Measurements from ENCODE around the gene SCT.

The SCT gene

DNA sequence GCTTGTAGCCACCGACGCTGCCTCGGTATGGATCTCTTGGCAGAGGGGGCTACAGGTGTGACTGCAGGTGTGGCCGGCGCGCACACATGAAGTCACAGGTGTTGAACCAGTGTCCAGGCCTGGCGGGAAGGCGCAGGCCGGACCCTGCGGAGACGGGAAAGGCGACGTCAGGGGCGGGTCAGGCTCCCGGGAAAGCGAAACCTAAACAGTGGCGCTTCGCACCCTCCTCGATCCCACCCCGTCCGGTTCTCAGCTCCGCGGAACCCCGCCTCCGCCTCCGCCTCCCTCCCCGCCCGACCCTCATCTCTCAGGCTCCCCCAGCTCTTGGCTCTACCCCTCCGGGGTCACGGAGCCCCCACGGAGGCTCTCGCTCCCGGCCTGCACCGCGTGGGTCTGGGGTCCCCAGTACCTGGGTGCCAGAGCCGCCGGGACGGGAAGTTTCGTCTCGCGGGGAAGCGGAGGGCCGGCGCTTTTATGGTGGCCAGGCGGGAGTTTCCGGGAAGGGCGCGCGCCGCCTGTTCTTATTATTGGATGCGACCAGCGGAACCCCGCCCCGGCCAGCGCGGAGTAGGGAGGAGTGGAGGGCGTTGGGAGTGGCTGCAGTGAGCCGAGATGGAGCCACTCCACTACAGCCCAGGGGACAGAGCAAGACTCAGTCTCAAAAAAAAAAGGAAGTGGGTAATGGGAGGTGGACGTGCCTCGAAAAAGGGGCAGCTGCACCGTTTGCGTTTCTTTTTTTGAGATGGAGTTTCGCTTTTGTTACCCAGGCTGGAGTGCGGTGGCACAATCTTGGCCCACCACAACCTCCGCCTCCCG is 11.3 kb downstream of the SCT start, which contains the start of gene IRF7:
Gene IRF7, minus strand, starts transcription at position 447 of the 816 bp plus-strand sequence. CDS start 586 bp downstream, outside the sequence.
- Histone ChIP-seq H3K4me3 (ENCODE audit: low read depth, low read length) (peak within 1 kb of the TSS; percentile 80), H3K4me1 (ENCODE audit: control insufficient read depth, insufficient read depth, low read length) (no peaks in the 10 kb centered on the region), H3K27ac (ENCODE audit: extremely low read depth, low read depth, low read length) (peak within 1 kb of the TSS; percentile 38), H3K9me3 (ENCODE audit: control insufficient read depth, insufficient read depth, low read depth, low read length) (no peaks in the 10 kb centered on the region), H3K36me3 (ENCODE audit: control insufficient read depth in 2 of 2, insufficient read depth in 1 of 2, low read length in 2 of 2) (peaks cover 0 to 48% of the 10 kb centered on the region in 2 experiments; a peak in 1 of 3 replicates)
- ChIA-PET CTCF (no interaction called here), POLR2A (interaction anchor here (0.6 to 1.5 kb wide), 6 partner anchors 40 to 132 kb away, joined by 3 to 7 read pairs (median 4); partner anchors contain the start of genes HRAS, PHRF1 and TMEM80)
- TF ChIP-seq ZNF133 (tag by site-specific recombination; IDR thresholded peaks at IDR 0.05) (no peak), TRIM28 (IDR thresholded peaks at IDR 0.05; ENCODE audit: borderline replicate concordance, low read length) (no peak), ZEB2 (tag by site-specific recombination; IDR thresholded peaks at IDR 0.05) (peak; percentile 2; the same call in 1 of the 2 replicates)
- TF ChIP-seq, protein P1, sequence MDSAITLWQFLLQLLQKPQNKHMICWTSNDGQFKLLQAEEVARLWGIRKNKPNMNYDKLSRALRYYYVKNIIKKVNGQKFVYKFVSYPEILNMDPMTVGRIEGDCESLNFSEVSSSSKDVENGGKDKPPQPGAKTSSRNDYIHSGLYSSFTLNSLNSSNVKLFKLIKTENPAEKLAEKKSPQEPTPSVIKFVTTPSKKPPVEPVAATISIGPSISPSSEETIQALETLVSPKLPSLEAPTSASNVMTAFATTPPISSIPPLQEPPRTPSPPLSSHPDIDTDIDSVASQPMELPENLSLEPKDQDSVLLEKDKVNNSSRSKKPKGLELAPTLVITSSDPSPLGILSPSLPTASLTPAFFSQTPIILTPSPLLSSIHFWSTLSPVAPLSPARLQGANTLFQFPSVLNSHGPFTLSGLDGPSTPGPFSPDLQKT (IDR thresholded peaks at IDR 0.05; ENCODE audit: borderline replicate concordance, low read depth, low read length): peak; percentile 63; the same call in 1 of the 2 replicates

DNA sequence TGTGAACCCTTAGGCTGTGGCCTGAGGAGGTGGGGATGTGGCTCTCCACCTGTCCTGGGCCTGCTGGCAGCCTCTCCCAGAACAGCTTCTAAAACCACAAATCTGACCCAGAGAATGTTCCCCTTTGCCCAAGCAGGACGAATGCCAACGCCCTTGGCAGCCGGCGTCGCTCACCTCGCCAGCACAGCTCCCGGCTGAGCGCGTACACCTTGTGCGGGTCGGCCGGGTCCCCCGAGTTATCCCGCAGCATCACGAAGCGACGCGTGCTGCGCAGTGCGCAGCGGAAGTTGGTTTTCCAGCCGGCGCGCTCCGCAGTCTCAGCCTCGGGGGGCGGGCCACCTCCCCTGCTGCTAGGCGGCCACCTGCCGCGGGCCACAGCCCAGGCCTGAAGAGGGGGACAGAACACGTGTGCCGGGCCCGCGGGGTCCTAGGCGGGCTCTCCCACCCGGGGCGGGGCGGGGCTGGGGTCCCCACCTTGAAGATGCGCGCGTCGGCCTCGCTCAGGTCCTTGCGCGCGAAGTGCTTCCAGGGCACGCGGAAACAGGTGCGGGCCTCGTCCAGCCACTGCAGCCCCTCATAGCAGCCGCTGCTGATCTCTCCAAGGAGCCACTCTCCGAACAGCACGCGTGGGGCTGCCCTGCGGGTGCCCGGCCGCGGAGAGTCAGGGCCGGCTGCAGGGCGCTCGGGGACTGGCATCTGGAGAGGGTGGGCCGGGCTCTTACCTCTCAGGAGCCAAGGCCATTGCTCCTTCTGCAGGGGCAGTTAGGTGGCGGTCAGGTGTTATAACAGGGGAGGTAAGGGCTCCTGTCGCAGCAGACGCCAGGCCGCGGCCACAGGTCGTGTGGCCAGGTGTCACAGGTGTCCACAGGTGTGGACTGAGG is 12.1 kb downstream of the SCT start:
- Histone ChIP-seq H3K27ac (ENCODE audit: extremely low read depth, low read depth, low read length) (peak overlapping the region; percentile 38), H3K4me3 (ENCODE audit: low read depth, low read length) (peak overlapping the region; percentile 80), H3K4me1 (ENCODE audit: control insufficient read depth, insufficient read depth, low read length) (no peaks in the 10 kb centered on the region), H3K36me3 (ENCODE audit: control insufficient read depth in 2 of 2, insufficient read depth in 1 of 2, low read length in 2 of 2) (peaks cover 0 to 57% of the 10 kb centered on the region in 2 experiments; a peak in 1 of 3 replicates), H3K9me3 (ENCODE audit: control insufficient read depth, insufficient read depth, low read depth, low read length) (no peaks in the 10 kb centered on the region)
- ChIA-PET CTCF (no interaction called here), POLR2A (interaction anchor here (0.6 to 2.2 kb wide), 7 partner anchors 39 to 133 kb away, joined by 3 to 10 read pairs (median 4); partner anchors contain the start of genes HRAS, PHRF1 and TMEM80)
- TF ChIP-seq ZNF140 (tag by site-specific recombination; IDR thresholded peaks at IDR 0.05) (no peak), ZEB2 (tag by site-specific recombination; IDR thresholded peaks at IDR 0.05) (0 out of 2 replicates have a peak, but pooled peaks have one; percentile 68), SCRT1 (tag by site-specific recombination; IDR thresholded peaks at IDR 0.05; ENCODE audit: borderline replicate concordance) (0 out of 2 replicates have a peak, but pooled peaks have one; percentile 33)

DNA sequence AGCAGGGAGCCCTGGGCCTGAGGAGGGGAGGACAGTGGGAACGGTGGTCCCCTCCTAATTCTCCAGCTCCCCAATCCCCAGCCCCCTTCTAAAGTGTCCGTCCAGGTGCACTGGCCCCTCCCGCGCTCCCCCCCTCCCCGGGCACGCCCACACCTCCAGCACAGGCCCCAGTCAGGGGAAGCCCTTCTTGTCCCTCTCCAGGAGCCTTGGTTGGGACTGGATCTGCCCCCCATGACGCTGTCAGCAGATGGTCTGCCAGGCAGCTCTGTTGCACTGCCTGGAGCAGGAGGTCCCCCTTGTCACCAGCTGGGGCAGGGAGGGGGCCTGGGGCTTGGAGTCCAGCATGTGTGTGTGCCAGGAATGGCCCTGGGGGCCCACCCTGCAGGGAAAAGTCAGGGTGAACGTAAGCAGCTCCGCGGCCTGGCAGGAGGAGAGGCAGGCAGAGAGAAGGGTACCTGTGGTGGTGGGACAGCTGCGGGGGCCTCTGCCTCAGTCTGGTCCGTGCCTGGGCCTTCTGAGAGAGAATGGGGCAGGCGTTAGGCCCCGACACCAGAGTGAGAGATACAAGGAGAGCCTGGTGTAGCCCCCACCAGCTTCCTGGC is 12.9 kb downstream of the SCT start:
- POLR2A ChIA-PET: interaction anchor here (1.1 to 2.2 kb wide), 4 partner anchors 9 to 163 kb away, joined by 4 to 10 read pairs (median 5); partner anchors contain the start of genes GATD1 and PHRF1
- Histone ChIP-seq H3K4me1 (ENCODE audit: control insufficient read depth, insufficient read depth, low read length) (no peaks in the 10 kb centered on the region), H3K27ac (ENCODE audit: extremely low read depth, low read depth, low read length) (no peak overlapping the region), H3K4me3 (ENCODE audit: low read depth, low read length) (no peak overlapping the region), H3K36me3 (ENCODE audit: control insufficient read depth in 2 of 2, insufficient read depth in 1 of 2, low read length in 2 of 2) (peaks cover 0 to 64% of the 10 kb centered on the region in 2 experiments; a peak in 1 of 3 replicates), H3K9me3 (ENCODE audit: control insufficient read depth, insufficient read depth, low read depth, low read length) (no peaks in the 10 kb centered on the region)
- CTCF ChIA-PET: no interaction called here
- no peak for TF ChIP-seq ZNF416 (tag by site-specific recombination; IDR thresholded peaks at IDR 0.05)
- TF ChIP-seq GLIS2 (tag by site-specific recombination; IDR thresholded peaks at IDR 0.05): 0 out of 2 replicates have a peak, but pooled peaks have one; percentile 37

DNA sequence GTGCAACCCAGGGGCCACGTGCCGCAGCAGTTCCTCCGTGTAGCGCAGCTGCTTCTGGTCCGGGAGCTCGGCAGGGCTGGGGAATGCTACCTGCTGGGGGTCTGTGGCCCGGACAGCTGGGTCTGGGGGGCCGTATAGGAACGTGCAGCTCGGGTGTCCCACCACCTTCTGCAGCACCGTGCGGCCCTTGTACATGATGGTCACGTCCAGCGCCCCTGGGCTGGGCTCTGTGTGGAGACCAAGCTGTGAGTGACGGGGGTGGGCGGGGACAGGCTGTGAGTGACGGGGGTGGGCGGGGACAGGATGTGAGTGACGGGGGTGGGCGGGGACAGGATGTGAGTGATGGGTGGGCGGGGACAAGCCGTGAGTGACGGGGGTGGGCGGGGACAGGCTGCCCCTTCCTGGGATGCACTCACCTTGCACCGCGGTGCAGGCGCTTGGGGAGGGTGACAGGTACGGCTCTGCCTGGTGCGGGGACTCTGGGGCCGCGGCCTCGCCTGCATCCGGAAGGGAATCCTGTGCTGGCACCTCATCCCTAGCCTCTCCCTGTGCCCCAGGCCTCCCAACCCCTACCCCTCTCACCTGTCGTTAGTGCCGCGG is 13.5 kb downstream of the SCT start:
- no peaks in the 10 kb centered on the region for H3K9me3 ChIP-seq (ENCODE audit: control insufficient read depth, insufficient read depth, low read depth, low read length)
- H3K4me3 ChIP-seq (ENCODE audit: low read depth, low read length): no peak overlapping the region
- ChIA-PET CTCF (interaction anchor here (0.6 to 2.2 kb wide), 2 partner anchors 22 to 59 kb away, joined by 4 to 9 read pairs; no protein-coding TSS in a partner anchor), POLR2A (interaction anchor here (0.6 to 2.2 kb wide), 5 partner anchors 9 to 164 kb away, joined by 4 to 10 read pairs (median 5); partner anchors contain the start of genes GATD1 and PHRF1)
- H3K36me3 ChIP-seq (ENCODE audit: control insufficient read depth in 2 of 2, insufficient read depth in 1 of 2, low read length in 2 of 2): peaks cover 0 to 68% of the 10 kb centered on the region in 2 experiments; a peak in 1 of 3 replicates
- H3K27ac ChIP-seq (ENCODE audit: extremely low read depth, low read depth, low read length): no peak overlapping the region
- H3K4me1 ChIP-seq (ENCODE audit: control insufficient read depth, insufficient read depth, low read length): no peaks in the 10 kb centered on the region
- TF ChIP-seq, protein P2, sequence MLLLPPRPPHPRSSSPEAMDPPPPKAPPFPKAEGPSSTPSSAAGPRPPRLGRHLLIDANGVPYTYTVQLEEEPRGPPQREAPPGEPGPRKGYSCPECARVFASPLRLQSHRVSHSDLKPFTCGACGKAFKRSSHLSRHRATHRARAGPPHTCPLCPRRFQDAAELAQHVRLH (tag by site-specific recombination; IDR thresholded peaks at IDR 0.05): no peak
- no peak for TF ChIP-seq SALL2 (tag by site-specific recombination; IDR thresholded peaks at IDR 0.05; ENCODE audit: borderline replicate concordance)
- TF ChIP-seq, protein P3, sequence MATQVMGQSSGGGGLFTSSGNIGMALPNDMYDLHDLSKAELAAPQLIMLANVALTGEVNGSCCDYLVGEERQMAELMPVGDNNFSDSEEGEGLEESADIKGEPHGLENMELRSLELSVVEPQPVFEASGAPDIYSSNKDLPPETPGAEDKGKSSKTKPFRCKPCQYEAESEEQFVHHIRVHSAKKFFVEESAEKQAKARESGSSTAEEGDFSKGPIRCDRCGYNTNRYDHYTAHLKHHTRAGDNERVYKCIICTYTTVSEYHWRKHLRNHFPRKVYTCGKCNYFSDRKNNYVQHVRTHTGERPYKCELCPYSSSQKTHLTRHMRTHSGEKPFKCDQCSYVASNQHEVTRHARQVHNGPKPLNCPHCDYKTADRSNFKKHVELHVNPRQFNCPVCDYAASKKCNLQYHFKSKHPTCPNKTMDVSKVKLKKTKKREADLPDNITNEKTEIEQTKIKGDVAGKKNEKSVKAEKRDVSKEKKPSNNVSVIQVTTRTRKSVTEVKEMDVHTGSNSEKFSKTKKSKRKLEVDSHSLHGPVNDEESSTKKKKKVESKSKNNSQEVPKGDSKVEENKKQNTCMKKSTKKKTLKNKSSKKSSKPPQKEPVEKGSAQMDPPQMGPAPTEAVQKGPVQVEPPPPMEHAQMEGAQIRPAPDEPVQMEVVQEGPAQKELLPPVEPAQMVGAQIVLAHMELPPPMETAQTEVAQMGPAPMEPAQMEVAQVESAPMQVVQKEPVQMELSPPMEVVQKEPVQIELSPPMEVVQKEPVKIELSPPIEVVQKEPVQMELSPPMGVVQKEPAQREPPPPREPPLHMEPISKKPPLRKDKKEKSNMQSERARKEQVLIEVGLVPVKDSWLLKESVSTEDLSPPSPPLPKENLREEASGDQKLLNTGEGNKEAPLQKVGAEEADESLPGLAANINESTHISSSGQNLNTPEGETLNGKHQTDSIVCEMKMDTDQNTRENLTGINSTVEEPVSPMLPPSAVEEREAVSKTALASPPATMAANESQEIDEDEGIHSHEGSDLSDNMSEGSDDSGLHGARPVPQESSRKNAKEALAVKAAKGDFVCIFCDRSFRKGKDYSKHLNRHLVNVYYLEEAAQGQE (tag by site-specific recombination; IDR thresholded peaks at IDR 0.05): no peak
